Heart right ventricle (tissue), 16 donors: ENCODE measurements around the gene CRHR2. TPM values are rescaled to one million over a fixed set of nuclear protein-coding genes. Genes with fewer than 3 reads are reported as not detected.

ENCODE experiments used
- ATAC-seq, 8 donors: fragments of 200-7000 bp; cut with Tn5 transposase; one replicate each; pipeline ENCODE4 v1.9.1; 2020; ENCODE audit warnings: mild to moderate bottlenecking in 8 of 8, moderate library complexity in 8 of 8, moderate number of reproducible peaks in 1 of 8
- DNase-seq, 2 donors: peaks; one replicate each; pipeline ENCODE4 v3.0.0-alpha.2; 2020
- H3K27ac ChIP-seq, 10 donors: fragments of 200-600 bp; sonication (generic) in 2 of 10; one replicate each; pipeline versions ENCODE4 v1.5.0 to v1.8.0; 2020 to 2022; ENCODE audit warnings: mild to moderate bottlenecking in 3 of 10
- H3K27me3 ChIP-seq, 7 donors: fragments of 200-600 bp; one replicate each; pipeline ENCODE4 v1.8.0; 2021 to 2022; ENCODE audit warnings: mild to moderate bottlenecking in 2 of 7
- H3K36me3 ChIP-seq, 9 donors: fragments of 200-600 bp; sonication (generic) in 1 of 9; one replicate each; pipeline versions ENCODE4 v1.5.0 to v1.8.0; 2020 to 2022; ENCODE audit warnings: mild to moderate bottlenecking in 2 of 9
- H3K4me1 ChIP-seq, 9 donors: fragments of 200-600 bp; sonication (generic) in 1 of 9; one replicate each; pipeline versions ENCODE4 v1.5.0 to v1.8.0; 2020 to 2022; ENCODE audit warnings: mild to moderate bottlenecking in 4 of 9
- H3K4me3 ChIP-seq, 10 donors: fragments of 200-600 bp; sonication (generic) in 2 of 10; one replicate each; pipeline versions ENCODE4 v1.5.0 to v1.8.0; 2020 to 2022; ENCODE audit warnings: mild to moderate bottlenecking in 7 of 10, moderate library complexity in 2 of 10
- H3K9me3 ChIP-seq, 11 donors: fragments of 200-600 bp in 10 of 11; sonication (generic) in 2 of 11; one replicate each; pipeline versions ENCODE4 v1.5.0 to v1.8.0; 2013 to 2022; ENCODE audit warnings: mild to moderate bottlenecking in 2 of 11, control low read depth in 1 of 11, moderate library complexity in 1 of 11
- CTCF ChIP-seq, 9 donors: fragments of 200-600 bp; sonication (generic) in 2 of 9; IDR thresholded peaks; one replicate each; pipeline versions ENCODE4 v1.5.0 to v1.8.0; 2021 to 2022; ENCODE audit warnings: antibody characterized with exemption in 9 of 9, mild to moderate bottlenecking in 5 of 9, moderate library complexity in 1 of 9
- WGBS, 2 donors: extraction: QIAGEN DNeasy Blood & Tissue Kit; methylation state at CpG; one replicate each; pipeline ENCODE4 v1.1.7; 2013; ENCODE audit warnings: inconsistent platforms in 1 of 2; 5-methylcytosine and 5-hydroxymethylcytosine counted together
- intact Hi-C, 10 donors: fragments of 100-400 bp; cut with DNase I; formaldehyde crosslinking; loops; one replicate each; pipeline versions ENCODE4 v1.11.1 to v1.14.2; 2022
- polyA plus RNA-seq, 2 donors: library from polyadenylated mRNA; stranded (reverse); fragments of 200-250 nt; gene quantifications; one replicate each; pipeline ENCODE4 v1.2.3, GENCODE V29; 2013
- total RNA-seq, 10 donors: library from RNA; stranded (reverse); fragmentation: NEBNext Ultra II Directional in 3 of 10; extraction: Animal tissue kit (Norgen Biotek cat#: 25700) in 3 of 10; gene quantifications; one replicate each; pipeline versions ENCODE4 v1.2.1 to v1.2.4, GENCODE V29; 2021 to 2023
- donor health status: Arrhythmogenic right ventricular cardiomyopathy.
- donor health status: ischemic (EF 13 %, LVEDD 7.1; RV severe dilation, severe dysfunction).
- donor health status: healthy with polysubstance abuse.
- donor health status: DM: no; HTN: yes; CAD: no.
- donor health status: DM: no; HTN: no; CAD: no.
- donor health status: ischemic (EF 25% LVEDD 6.9; RV normal size, moderate dysfunction).
- donor health status: ischemic (EF 25% LVEDD 5.7; RV mildly dilated, moderate dysfunction).
- donor health status: healthy.
- donor health status: DM: yes; HTN: yes; CAD: no.
- donor health status: Ischemic cardiomyopathy.
- donor health status: ischemic (EF 35%, LVEDD 5.7; RV mildly dilated, moderate dysfunction).
- donor health status: nonischemic (EF 11% LVEDD 7.7; RV severe dilation, severe dysfunction).
- donor health status: DM: yes; HTN: yes; CAD: no.
- donor health status: PGD.
- donor health status: ischemic (EF 29% LVEDD 5.4; RV normal size, mild dysfunction).
- donor health status: nonischemic (EF 23%, LVEDD 6.1; RV moderate dilation, normal function).

The CRHR2 gene
- total and polyA plus RNA-seq, 12 donors = 0.07 to 1.2 (median 0.28) TPM; not detected in 1

GRCh38 chr7:30659312-30659711 lies 22.9 kb downstream of the CRHR2 start:
- H3K4me1 ChIP-seq = no peaks in the 10 kb centered on the region
- ATAC-seq (no peak), DNase-seq (no peak)
- H3K36me3 ChIP-seq = no peaks in the 10 kb centered on the region
- WGBS, 2 donors = 75 to 77% methylated on average over 3 of the region's 3 CpGs
- no peak for TF ChIP-seq CTCF (IDR thresholded peaks at IDR 0.05)
- H3K4me3 ChIP-seq = no peak overlapping the region
- no peak overlapping the region for H3K27ac ChIP-seq
- peaks cover 0 to 13% (median 0%) of the 10 kb centered on the region in 7 donors for H3K27me3 ChIP-seq
- intact Hi-C loops = no loop called here
- no peaks in the 10 kb centered on the region for H3K9me3 ChIP-seq

GRCh38 chr7:30658479-30659074 lies 23.7 kb downstream of the CRHR2 start:
- no peak overlapping the region for H3K27ac ChIP-seq
- H3K27me3 ChIP-seq = peaks cover 0 to 11% (median 0%) of the 10 kb centered on the region in 7 donors
- TF ChIP-seq CTCF (IDR thresholded peaks at IDR 0.05) = no peak
- ATAC-seq = no peak
- no peak overlapping the region for H3K4me3 ChIP-seq
- WGBS, 2 donors = 74 to 82% methylated on average over 3 of the region's 3 CpGs
- intact Hi-C loops = no loop called here
- DNase-seq = no peak
- H3K36me3 ChIP-seq = no peaks in the 10 kb centered on the region
- H3K9me3 ChIP-seq = no peaks in the 10 kb centered on the region
- H3K4me1 ChIP-seq = no peaks in the 10 kb centered on the region

GRCh38 chr7:30657131-30657530 lies 25.1 kb downstream of the CRHR2 start:
- TF ChIP-seq CTCF (IDR thresholded peaks at IDR 0.05) = no peak
- intact Hi-C loops = no loop called here
- no peaks in the 10 kb centered on the region for H3K9me3 ChIP-seq
- WGBS, 2 donors = 94 to 95% methylated on average over 2 of the region's 2 CpGs
- no peak for DNase-seq
- ATAC-seq = no peak
- H3K4me1 ChIP-seq = no peaks in the 10 kb centered on the region
- no peaks in the 10 kb centered on the region for H3K36me3 ChIP-seq
- H3K27me3 ChIP-seq = peaks cover 0 to 3% (median 0%) of the 10 kb centered on the region in 7 donors
- H3K27ac ChIP-seq = no peak overlapping the region
- no peak overlapping the region for H3K4me3 ChIP-seq

- Histone ChIP-seq H3K4me3 (no peak overlapping the region), H3K36me3 (no peaks in the 10 kb centered on the region), H3K27me3 (peaks cover 0 to 3% (median 0%) of the 10 kb centered on the region in 7 donors), H3K9me3 (no peaks in the 10 kb centered on the region), H3K4me1 (no peaks in the 10 kb centered on the region), H3K27ac (no peak overlapping the region)
- WGBS, 2 donors = 85 to 86% methylated on average over 21 of the region's 21 CpGs
- DNase-seq (no peak), ATAC-seq (no peak)
- intact Hi-C loops = no loop called here
- TF ChIP-seq CTCF (IDR thresholded peaks at IDR 0.05) = no peak
Observed at GRCh38 chr7:30656006-30656957, 26.0 kb downstream of the CRHR2 start.
